ENCODE data around the gene USP54. TPM values are rescaled to one million over a fixed set of nuclear protein-coding genes. Genes with fewer than 3 reads are reported as not detected.
"Not testable (repeated sequence)": the region's sequence is repeated elsewhere in the genome, so short reads cannot be mapped to it uniquely, and the experiment has no call there.

USP54 gene
- total RNA-seq, 1 donor from 2014 or later: 9.4 TPM

- no peaks in the 10 kb centered on the region for H3K9me3 Mint-ChIP-seq (ENCODE audit: unreplicated experiment)
- no peak overlapping the region for H3K4me3 Mint-ChIP-seq (ENCODE audit: unreplicated experiment)
- no peak overlapping the region for H3K27ac Mint-ChIP-seq (ENCODE audit: unreplicated experiment)
- no peak for DNase-seq (ENCODE audit: extremely low spot score, unreplicated experiment)
- no peak for TF ChIP-seq CTCF (IDR thresholded peaks at IDR 0.05)
- H3K4me1 Mint-ChIP-seq (ENCODE audit: unreplicated experiment): peaks cover 17% of the 10 kb centered on the region
- no peaks in the 10 kb centered on the region for H3K27me3 Mint-ChIP-seq (ENCODE audit: unreplicated experiment)
- H3K36me3 Mint-ChIP-seq (ENCODE audit: unreplicated experiment): no peaks in the 10 kb centered on the region
Observed at GRCh38 chr10:73623056-73623455, 31.9 kb upstream of the USP54 start.

GRCh38 chr10:73620974-73621373 lies 29.8 kb upstream of the USP54 start:
- not testable (repeated sequence) for H3K36me3 Mint-ChIP-seq (ENCODE audit: unreplicated experiment); H3K4me3 Mint-ChIP-seq (ENCODE audit: unreplicated experiment); H3K27ac Mint-ChIP-seq (ENCODE audit: unreplicated experiment)

GRCh38 chr10:73617143-73617542 lies 26.0 kb upstream of the USP54 start:
- not testable (repeated sequence) for DNase-seq (ENCODE audit: extremely low spot score, unreplicated experiment)

More at GRCh38 chr10:73620974-73621373, 29.8 kb upstream of the USP54 start:
- H3K9me3 Mint-ChIP-seq (ENCODE audit: unreplicated experiment); DNase-seq (ENCODE audit: extremely low spot score, unreplicated experiment); H3K4me1 Mint-ChIP-seq (ENCODE audit: unreplicated experiment); H3K27me3 Mint-ChIP-seq (ENCODE audit: unreplicated experiment): not testable (repeated sequence)

GRCh38 chr10:73614720-73615119 lies 23.6 kb upstream of the USP54 start:
- no peak overlapping the region for H3K27ac Mint-ChIP-seq (ENCODE audit: unreplicated experiment)
- H3K27me3 Mint-ChIP-seq (ENCODE audit: unreplicated experiment): no peaks in the 10 kb centered on the region
- no peak for DNase-seq (ENCODE audit: extremely low spot score, unreplicated experiment)
- no peak for TF ChIP-seq CTCF (IDR thresholded peaks at IDR 0.05)
- H3K9me3 Mint-ChIP-seq (ENCODE audit: unreplicated experiment): no peaks in the 10 kb centered on the region
- H3K36me3 Mint-ChIP-seq (ENCODE audit: unreplicated experiment): no peaks in the 10 kb centered on the region
- no peaks in the 10 kb centered on the region for H3K4me1 Mint-ChIP-seq (ENCODE audit: unreplicated experiment)
- no peak overlapping the region for H3K4me3 Mint-ChIP-seq (ENCODE audit: unreplicated experiment)

More at GRCh38 chr10:73617143-73617542, 26.0 kb upstream of the USP54 start:
- H3K9me3 Mint-ChIP-seq (ENCODE audit: unreplicated experiment); H3K4me3 Mint-ChIP-seq (ENCODE audit: unreplicated experiment); H3K27me3 Mint-ChIP-seq (ENCODE audit: unreplicated experiment); H3K27ac Mint-ChIP-seq (ENCODE audit: unreplicated experiment); H3K36me3 Mint-ChIP-seq (ENCODE audit: unreplicated experiment); H3K4me1 Mint-ChIP-seq (ENCODE audit: unreplicated experiment): not testable (repeated sequence)

GRCh38 chr10:73609116-73609515 lies 18.0 kb upstream of the USP54 start:
- Mint-ChIP-seq H3K4me1 (ENCODE audit: unreplicated experiment) (no peaks in the 10 kb centered on the region), H3K9me3 (ENCODE audit: unreplicated experiment) (no peaks in the 10 kb centered on the region), H3K27ac (ENCODE audit: unreplicated experiment) (no peak overlapping the region), H3K36me3 (ENCODE audit: unreplicated experiment) (no peaks in the 10 kb centered on the region), H3K27me3 (ENCODE audit: unreplicated experiment) (no peaks in the 10 kb centered on the region), H3K4me3 (ENCODE audit: unreplicated experiment) (no peak overlapping the region)
- no peak for TF ChIP-seq CTCF (IDR thresholded peaks at IDR 0.05)
- DNase-seq (ENCODE audit: extremely low spot score, unreplicated experiment): no peak

GRCh38 chr10:73601486-73601921 lies 10.4 kb upstream of the USP54 start:
- H3K27me3 Mint-ChIP-seq (ENCODE audit: unreplicated experiment): no peaks in the 10 kb centered on the region
- no peak for DNase-seq (ENCODE audit: extremely low spot score, unreplicated experiment)
- H3K4me3 Mint-ChIP-seq (ENCODE audit: unreplicated experiment): no peak overlapping the region
- H3K9me3 Mint-ChIP-seq (ENCODE audit: unreplicated experiment): no peaks in the 10 kb centered on the region
- H3K36me3 Mint-ChIP-seq (ENCODE audit: unreplicated experiment): no peaks in the 10 kb centered on the region
- TF ChIP-seq CTCF (IDR thresholded peaks at IDR 0.05): no peak
- peaks cover 3% of the 10 kb centered on the region for H3K4me1 Mint-ChIP-seq (ENCODE audit: unreplicated experiment)
- H3K27ac Mint-ChIP-seq (ENCODE audit: unreplicated experiment): no peak overlapping the region

Data from osteocyte (in vitro differentiated cells).